GM12873 (cell line): ENCODE measurements around the gene PAQR4.

Experiments
- CTCF ChIP-seq: IDR thresholded peaks from 2 replicates; pipeline ENCODE4 v1.5.1; 2012; ENCODE audit warnings: low read depth, mild to moderate bottlenecking, moderate library complexity, low read length, control low read depth; ENCODE audit not compliant: insufficient read depth; ENCODE audit errors: missing control alignments

The PAQR4 gene

DNA sequence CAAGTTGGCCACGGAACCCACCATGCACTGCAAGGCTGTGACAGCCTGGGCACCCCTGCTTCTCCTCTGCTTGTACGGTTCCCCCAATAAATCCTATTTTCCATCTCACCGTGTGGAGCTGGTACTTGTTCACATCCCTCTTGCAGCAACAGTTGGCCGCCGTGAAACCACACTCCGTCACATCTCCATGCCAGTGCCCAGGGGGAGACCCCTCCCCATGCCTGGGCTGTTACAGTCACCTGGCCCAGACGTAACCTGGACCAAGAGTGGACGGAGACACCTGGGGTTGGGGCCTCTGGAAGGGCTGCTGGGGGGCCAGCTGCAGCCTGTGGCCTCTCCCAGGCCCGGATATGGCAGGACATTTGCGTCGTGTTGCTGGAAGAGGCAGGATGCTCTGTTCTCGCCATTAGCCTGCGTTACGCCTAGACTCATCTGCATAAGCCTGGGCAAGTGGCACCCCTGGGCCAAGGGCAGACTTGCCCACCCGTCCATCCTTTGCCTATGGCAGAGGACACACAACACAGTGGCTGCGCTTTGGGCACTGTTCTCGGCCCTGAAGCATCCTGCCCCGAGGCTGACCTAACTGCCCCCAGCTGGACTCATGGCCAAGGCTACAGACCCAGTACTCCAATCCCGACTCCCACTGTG is 19.3 kb upstream of the PAQR4 start:
- no peak for TF ChIP-seq CTCF

GRCh38 chr16:2950353-2950724 is 18.8 kb upstream of the PAQR4 start:
- TF ChIP-seq CTCF = no peak

GRCh38 chr16:2950773-2951172 is 18.4 kb upstream of the PAQR4 start:
- no peak for TF ChIP-seq CTCF

GRCh38 chr16:2952679-2953078 is 16.5 kb upstream of the PAQR4 start:
- no peak for TF ChIP-seq CTCF

DNA sequence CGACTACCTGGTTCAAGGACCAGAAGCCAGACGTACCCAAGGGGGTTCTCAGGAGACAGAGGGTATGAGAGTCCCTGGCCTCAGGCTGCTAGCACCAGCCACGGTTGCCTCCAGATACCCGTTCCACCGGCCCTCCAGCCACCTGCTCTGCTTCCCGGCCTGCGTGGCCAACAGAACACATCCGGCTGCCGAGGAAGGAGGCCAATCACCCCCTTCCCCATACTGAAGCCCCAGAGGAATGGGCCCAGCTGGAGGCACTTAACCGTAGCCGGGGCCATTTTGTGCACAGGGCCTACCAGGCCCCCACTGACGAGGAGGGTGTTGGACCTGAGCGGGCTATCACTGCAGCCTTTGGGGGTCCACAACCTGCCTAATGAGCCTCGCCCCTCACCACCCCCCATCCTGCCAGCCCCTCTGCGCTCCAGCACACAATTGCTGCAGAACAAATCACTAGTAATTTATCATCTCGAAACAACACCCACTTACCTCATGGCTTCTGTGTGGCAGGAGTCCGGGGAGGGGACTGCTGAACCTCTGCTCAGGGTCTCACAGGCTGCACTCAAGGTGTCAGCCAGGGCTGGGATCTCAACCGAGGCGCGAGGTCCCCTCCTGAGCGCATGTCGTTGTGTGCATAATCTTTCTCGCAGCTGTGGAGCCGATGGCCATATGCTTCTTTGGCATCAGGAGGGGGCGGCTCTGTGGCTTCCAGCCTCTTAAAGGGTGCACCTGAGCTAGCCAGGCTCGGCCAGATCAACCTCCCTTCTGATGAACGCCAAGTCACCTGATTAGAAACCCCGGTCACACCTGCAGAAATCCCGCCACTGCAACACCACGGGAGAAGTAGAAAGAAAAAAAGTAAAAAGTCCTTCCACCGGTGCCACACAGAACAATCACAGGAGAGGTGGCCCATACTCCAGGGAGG is 15.2 kb upstream of the PAQR4 start:
- TF ChIP-seq CTCF = no peak

DNA sequence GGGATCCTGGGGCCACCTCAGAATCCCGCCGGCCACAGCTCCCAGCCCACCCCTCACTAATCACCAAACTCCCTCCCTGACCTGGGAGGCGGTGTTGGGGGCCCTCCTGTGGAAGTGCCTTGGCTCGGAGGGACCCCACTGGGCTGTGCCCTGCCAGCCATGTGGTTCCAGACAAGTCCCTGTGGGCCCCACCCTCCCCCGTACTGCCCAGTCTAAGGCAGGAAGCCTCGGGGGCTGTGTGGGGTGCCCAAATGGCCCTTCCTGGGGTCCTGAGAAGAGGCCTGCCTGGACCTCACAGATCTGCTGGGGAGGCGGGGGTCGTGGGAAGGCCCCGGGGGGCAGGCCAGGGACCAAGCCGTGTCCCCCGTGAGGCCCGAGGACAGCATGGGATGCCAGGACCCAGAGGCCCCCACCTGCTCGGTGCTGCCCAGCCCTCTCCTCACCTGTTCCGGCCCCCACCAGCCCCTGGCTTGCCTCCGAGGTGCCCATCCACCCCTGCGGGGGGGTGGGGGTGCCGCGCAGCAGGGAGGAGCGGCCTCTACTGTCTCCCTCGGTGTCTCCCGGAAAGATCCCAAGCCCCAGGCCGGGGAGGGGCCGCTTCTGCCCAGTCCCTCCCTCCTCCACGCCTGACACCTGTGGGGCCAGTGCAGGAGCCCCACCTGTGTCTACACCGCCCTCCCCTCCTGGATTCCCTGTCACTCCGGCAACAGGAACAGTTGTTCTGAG is 14.3 kb upstream of the PAQR4 start:
- no peak for TF ChIP-seq CTCF

- TF ChIP-seq CTCF = no peak
Observed at GRCh38 chr16:2955438-2955778, 13.7 kb upstream of the PAQR4 start.
